Measurements from ENCODE around the gene PHF20.
"Not testable (repeated sequence)": the region's sequence is repeated elsewhere in the genome, so short reads cannot be mapped to it uniquely, and the experiment has no call there.

The PHF20 gene

GRCh38 chr20:35776513-35777101 is 4.8 kb downstream of the PHF20 start:
- DNase-seq (ENCODE audit: low read depth): no peak

GRCh38 chr20:35783811-35784210 is 12.0 kb downstream of the PHF20 start:
- not testable (repeated sequence) for DNase-seq (ENCODE audit: low read depth)

- not testable (repeated sequence) for DNase-seq (ENCODE audit: low read depth)
Observed at GRCh38 chr20:35785541-35785940, 13.7 kb downstream of the PHF20 start.

- no peak for DNase-seq (ENCODE audit: low read depth)
Observed at GRCh38 chr20:35788796-35789195, 17.0 kb downstream of the PHF20 start.

- DNase-seq (ENCODE audit: low read depth): no peak
Observed at GRCh38 chr20:35791097-35791496, 19.3 kb downstream of the PHF20 start.

- no peak for DNase-seq (ENCODE audit: low read depth)
Observed at GRCh38 chr20:35791821-35792220, 20.0 kb downstream of the PHF20 start.

- no peak for DNase-seq (ENCODE audit: low read depth)
Observed at GRCh38 chr20:35792740-35793139, 20.9 kb downstream of the PHF20 start.

- DNase-seq (ENCODE audit: low read depth): no peak
Observed at GRCh38 chr20:35796571-35796970, 24.8 kb downstream of the PHF20 start.

GRCh38 chr20:35801865-35802264 is 30.1 kb downstream of the PHF20 start:
- DNase-seq (ENCODE audit: low read depth): no peak

GRCh38 chr20:35806075-35806474 is 34.3 kb downstream of the PHF20 start:
- no peak for DNase-seq (ENCODE audit: low read depth)

- DNase-seq (ENCODE audit: low read depth): no peak
Observed at GRCh38 chr20:35807877-35808276, 36.1 kb downstream of the PHF20 start.

GRCh38 chr20:35820715-35821114 is 48.9 kb downstream of the PHF20 start:
- no peak for DNase-seq (ENCODE audit: low read depth)

GRCh38 chr20:35821807-35822242 is 50.0 kb downstream of the PHF20 start:
- DNase-seq (ENCODE audit: low read depth): no peak

GRCh38 chr20:35823147-35823546 is 51.3 kb downstream of the PHF20 start:
- DNase-seq (ENCODE audit: low read depth): no peak

GRCh38 chr20:35823937-35824336 is 52.1 kb downstream of the PHF20 start:
- no peak for DNase-seq (ENCODE audit: low read depth)

GRCh38 chr20:35826397-35826998 is 54.7 kb downstream of the PHF20 start:
- DNase-seq (ENCODE audit: low read depth): no peak

- no peak for DNase-seq (ENCODE audit: low read depth)
Observed at GRCh38 chr20:35828434-35828833, 56.6 kb downstream of the PHF20 start.

- DNase-seq (ENCODE audit: low read depth): no peak
Observed at GRCh38 chr20:35828916-35829315, 57.1 kb downstream of the PHF20 start.

- DNase-seq (ENCODE audit: low read depth): no peak
Observed at GRCh38 chr20:35830264-35830663, 58.4 kb downstream of the PHF20 start.

- DNase-seq (ENCODE audit: low read depth): no peak
Observed at GRCh38 chr20:35831029-35831428, 59.2 kb downstream of the PHF20 start.

GRCh38 chr20:35831971-35832370 is 60.2 kb downstream of the PHF20 start:
- DNase-seq (ENCODE audit: low read depth): no peak

GRCh38 chr20:35833241-35833640 is 61.4 kb downstream of the PHF20 start:
- DNase-seq (ENCODE audit: low read depth): no peak

GRCh38 chr20:35837577-35838195 is 65.9 kb downstream of the PHF20 start:
- DNase-seq (ENCODE audit: low read depth): no peak

- DNase-seq (ENCODE audit: low read depth): no peak
Observed at GRCh38 chr20:35838205-35838604, 66.4 kb downstream of the PHF20 start.

Measured in CMK (cell line).